GM21825 (cell line): ENCODE data around the gene ITPK1.

Experiments
- ATAC-seq: cut with Tn5 transposase; IDR thresholded peaks from one replicate; pipeline ENCODE4 v1.9.1; 2021; ENCODE audit warnings: mild to moderate bottlenecking, moderate library complexity; ENCODE audit not compliant: unreplicated experiment

The ITPK1 gene

DNA sequence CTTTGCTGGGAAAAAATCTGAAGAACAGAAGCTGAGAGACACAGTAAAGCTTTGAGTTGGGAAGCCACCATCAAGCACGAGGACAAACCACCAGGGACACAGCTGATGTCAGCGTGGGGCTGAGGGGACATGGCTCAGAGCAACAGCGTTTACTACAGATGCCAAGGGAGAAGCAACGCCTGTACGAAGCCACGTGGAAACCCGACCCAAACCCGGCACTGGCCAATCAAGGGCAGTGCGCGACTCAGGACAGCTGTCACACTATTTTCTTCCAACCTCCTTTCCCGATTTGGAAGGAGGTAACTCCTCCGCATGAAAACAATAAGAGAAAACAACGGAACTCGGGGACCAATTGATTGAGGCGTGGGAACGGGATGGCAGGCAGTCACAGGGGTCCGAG is 213.0 kb downstream of the ITPK1 start:
- no peak for ATAC-seq

DNA sequence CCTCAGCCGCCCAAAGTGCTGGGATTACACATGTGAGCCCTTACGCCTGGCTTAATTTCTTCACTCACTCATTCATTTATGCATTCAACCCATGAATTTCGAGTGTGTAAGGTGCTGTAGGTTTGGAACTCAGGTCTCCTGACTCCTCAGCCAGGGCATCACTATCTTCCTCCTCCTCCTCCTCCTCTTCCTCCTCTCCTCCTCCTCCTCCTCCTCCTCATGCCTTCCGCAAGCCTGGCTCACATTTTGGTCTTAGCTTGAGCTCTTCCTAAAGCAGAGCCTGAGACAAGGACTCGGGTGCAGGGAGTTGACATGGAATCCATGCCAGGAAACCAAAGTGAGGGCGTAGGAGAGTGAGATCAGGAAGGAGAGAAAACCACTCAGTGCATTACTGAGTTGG is 213.5 kb downstream of the ITPK1 start:
- no peak for ATAC-seq

GRCh38 chr14:92900660-92901059 is 215.1 kb downstream of the ITPK1 start:
- ATAC-seq = no peak

DNA sequence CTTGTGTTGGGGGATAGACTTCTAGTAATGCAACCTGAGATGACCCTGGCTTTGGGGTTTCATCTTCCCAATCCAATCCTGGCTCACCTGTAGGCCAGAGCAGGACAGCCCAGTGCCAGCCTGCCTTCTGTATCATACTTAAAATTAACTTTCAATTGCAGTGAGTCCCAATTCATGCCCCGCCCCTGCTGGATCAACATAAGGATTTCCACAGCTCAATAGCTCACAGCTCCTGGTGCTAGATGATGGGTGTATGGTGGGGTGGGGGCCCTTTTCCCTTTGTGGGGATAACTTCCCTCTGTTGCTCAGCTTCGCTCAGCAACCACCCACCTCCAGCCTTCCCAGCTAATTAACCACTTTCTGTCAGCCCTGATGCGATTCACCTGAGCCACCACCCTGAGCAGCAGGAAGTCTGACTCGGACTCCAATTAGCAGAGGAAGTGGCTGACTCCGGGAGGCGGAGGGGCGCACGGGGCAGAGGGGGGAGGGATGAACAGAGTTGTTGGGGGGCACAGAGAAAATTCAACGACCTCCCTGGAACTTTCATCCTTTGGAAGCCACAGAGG is 217.1 kb downstream of the ITPK1 start:
- no peak for ATAC-seq

GRCh38 chr14:92897922-92898565 is 217.7 kb downstream of the ITPK1 start:
- no peak for ATAC-seq

DNA sequence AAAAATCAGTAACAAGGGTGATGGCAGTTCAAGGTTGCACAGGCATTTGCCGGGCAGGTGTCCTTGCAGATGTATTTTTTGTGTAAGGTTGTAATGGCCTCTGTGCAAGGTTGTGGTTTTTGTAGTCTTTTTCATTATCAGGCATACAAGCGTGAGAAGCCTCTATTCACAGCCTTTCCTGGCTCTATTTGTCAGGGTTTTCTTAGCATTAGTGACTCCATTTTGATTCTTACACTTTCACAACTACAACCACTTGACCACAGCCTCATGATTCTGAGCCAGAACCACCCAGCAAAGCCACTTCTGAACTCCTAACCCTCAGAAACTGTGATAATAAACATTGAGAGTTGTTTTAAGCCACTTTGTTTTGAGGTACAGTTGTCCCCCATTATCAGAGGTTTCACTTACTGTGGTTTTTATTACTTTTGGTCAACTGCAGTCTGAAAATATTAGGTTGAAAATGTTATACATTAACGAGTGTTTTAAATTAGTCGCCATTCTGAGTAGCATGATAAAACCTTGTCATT is 220.3 kb downstream of the ITPK1 start:
- ATAC-seq = no peak

DNA sequence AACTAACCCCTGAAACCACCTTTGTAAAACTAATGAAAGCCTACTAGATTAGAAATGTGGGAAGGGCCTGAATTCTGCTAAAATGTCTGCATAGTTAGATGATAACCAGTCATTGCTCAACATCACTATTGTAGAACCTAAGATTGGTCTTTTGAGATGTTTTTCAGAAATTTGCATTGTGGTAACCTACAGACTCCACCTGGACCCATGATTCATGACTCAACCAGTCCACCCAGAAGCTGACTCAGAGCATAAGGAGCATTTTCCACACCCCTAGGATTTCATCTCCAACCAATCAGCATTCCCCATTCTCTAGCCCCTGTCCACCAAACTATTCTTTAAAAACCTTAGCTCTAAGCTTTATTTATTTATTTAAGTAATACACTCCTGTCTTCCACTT is 223.1 kb downstream of the ITPK1 start:
- no peak for ATAC-seq

DNA sequence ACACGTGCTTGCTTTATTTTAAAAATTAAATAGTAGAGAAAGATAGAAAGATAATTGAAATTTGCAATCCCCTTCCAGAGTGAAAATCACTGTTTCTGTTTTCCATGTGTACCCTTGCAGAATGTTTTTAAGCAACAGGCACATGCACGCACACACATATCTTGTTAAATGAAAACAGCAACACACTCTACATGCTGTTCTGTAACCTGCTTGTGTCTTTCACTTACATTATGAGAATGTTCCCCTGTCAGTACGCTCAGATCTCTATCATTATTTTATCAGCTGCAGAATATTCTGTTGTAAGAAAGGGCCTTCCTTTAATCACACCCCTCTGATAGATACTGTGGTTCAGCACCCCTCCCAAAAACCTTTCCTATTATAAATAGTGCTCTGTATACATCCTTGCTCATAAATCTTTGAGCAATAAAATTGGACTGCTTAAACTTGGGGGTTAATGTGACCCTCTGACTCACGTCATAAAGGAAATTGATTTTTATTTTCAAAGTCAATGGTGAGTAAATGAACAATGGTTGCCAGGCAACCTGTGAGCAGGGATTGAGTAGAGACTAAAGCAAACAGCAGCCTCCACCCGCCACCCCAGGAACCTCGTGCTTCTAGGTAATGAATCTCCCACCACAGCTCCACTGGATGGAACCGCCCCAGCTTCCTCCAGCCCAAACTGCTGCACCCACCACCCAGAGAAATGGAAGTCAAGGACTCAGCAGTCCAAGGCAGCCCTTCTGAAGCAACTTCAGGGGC is 224.7 kb downstream of the ITPK1 start:
- no peak for ATAC-seq

GRCh38 chr14:92888896-92889295 is 226.8 kb downstream of the ITPK1 start:
- ATAC-seq = no peak

DNA sequence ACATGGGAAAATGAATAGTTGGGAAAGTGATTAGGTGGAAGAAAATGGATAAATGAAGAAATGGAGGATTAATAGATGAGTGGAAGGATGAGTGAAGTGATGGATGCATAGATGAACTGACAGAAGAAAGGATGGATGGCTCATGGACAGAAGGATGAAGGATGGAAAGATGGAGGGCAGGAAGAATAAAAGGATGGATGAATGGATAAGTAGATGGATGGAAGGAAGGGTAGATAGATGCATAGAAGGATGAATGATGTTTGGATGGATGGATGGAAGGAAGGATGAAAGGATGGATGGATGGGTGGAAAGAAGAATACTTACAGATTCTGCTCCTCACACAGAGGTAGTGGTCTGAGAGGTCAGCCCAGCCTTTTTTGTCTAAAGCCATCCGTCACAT is 228.6 kb downstream of the ITPK1 start:
- ATAC-seq = no peak
